SK-N-SH treated with all-trans-retinoic acid at 6 μM for 48 hours (cell line): Measurements from ENCODE around the gene PCBP3.

ENCODE experiments used
- CREB5 ChIP-seq: fragments of 250-450 bp; sonication (Bioruptor Pico); IDR thresholded peaks from 2 replicates; pipeline ENCODE4 v1.5.1; 2020; ENCODE audit warnings: low read depth, mild to moderate bottlenecking, moderate library complexity
- ISL1 ChIP-seq: fragments of 250-450 bp; sonication (Bioruptor Pico); IDR thresholded peaks from 2 replicates; pipeline ENCODE4 v2.1.2; 2022; ENCODE audit warnings: mild to moderate bottlenecking, moderate library complexity
- PATZ1 ChIP-seq: fragments of 250-450 bp; sonication (Bioruptor Pico); IDR thresholded peaks from 2 replicates; pipeline ENCODE4 v1.8.0; 2020; ENCODE audit warnings: mild to moderate bottlenecking, moderate library complexity, borderline replicate concordance
- RARB ChIP-seq: fragments of 250-450 bp; sonication (Bioruptor Pico); IDR thresholded peaks from 2 replicates; pipeline ENCODE4 v1.8.0; 2021; ENCODE audit warnings: mild to moderate bottlenecking, moderate library complexity

- TF ChIP-seq PATZ1 (no peak), CREB5 (CRISPR knock-in tag) (no peak), ISL1 (CRISPR knock-in tag) (no peak), RARB (CRISPR knock-in tag) (no peak)
Observed at GRCh38 chr21:45640888-45641479, 2.5 kb upstream of the PCBP3 start.
